Right forelimb (tissue), 1 donor: ENCODE data around the gene GPATCH11.
A peak's percentile ranks its signal among the peaks of the same experiment; 100 is the strongest.

Experiments used
- DNase-seq: peaks from one replicate; pipeline ENCODE4 v3.0.0-alpha.2; 2018

GPATCH11 gene

DNA sequence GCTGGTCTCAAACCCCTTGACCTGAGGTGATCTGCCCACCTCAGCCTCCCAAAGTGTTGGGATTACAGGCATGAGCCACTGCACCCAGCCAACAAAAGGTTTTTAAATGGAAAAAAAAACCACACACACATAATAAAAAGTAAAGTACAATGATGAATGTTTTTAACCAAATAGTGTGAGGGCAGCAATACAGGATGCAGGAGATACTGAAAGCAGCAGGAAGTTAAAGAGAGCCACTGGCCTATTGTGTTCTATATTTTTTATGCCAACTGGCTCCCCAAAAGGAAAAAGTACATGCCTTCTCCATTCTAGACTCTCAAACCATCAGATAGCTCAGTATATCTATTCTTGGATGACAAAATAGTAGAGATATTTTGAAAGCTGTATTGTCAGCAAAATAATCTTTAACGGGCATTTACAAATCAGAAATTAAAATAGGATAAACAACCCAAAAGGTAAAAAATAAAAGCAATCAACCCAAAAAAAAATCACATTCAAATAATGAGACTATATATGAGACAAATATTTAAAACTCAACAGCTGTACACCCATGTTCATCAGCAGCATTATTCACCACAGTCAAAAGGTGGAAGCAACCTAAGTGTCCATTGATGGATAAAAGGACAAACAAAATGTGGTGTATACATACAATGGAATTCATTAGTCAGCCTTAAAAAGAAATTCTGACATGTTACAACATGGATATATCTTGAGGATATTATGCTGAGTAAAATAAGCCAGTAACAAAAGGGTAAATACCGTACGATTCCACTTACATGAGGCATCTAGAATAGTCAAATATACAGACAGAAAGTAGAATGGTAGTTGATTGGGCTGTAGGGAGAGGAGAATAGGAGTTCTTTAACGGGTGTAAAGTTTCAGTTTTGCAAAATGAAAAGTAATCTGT, 26.2 kb downstream of the GPATCH11 start:
- no peak for DNase-seq

DNA sequence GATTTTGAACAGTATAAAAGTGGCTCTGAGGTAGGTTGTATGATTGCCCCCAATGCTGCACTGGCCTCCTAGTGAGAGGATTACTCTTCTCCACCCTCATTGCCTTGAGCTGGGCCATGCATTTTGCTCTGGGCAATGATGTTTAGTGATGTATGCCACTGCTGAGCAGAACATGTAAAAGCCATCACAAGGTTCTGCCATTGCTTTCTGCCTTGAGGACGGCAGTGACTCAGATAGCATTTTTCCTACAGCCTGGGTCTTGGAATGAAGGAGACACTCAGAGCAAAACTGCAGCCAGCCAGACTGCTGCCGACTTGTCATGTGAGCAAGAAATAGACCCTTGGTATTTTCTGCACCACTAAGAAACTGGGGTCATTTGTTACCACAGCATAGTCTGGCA, 27.6 kb downstream of the GPATCH11 start:
- no peak for DNase-seq

DNA sequence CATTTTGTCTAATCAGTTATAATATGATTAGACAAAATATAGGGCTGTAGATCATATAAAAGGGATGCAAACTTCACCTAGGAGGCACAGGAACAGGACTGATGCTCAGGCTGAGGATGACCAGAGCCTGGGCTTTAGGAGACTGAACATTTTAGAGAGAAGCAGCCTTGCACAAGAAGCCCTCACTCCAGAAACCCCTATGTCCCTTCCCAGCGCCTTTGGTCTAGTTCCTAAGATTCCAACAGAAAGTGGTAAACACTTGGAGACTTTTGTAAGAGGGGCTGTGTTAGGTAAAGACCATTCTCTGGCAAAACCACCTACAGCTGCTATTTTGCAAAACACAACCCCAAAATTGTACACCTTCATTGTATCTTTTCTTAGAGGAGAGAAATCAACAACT, 33.2 kb downstream of the GPATCH11 start:
- no peak for DNase-seq

GRCh38 chr2:37119157-37119556, 34.8 kb downstream of the GPATCH11 start:
- no peak for DNase-seq

DNA sequence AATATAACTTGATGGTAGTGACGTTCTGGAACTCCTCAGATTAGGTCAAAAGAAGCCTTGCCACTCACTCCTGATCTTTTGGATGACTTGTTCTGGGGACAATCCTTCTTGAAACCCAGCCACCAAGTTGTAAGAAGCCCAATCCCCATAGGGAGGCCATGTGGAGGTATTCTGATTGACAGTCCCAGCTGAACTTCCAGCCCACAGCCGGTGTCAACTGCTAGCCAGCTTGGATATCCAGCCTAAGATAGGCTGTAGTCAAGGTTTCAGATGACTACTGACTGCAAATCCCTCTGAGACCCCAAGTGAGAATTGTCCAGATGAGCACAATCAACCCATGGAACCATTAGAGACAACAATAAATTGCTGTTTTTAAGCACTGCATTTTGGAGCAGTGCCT, 41.1 kb downstream of the GPATCH11 start:
- DNase-seq: peak; percentile 44

GRCh38 chr2:37132914-37133313, 48.6 kb downstream of the GPATCH11 start:
- no peak for DNase-seq

DNA sequence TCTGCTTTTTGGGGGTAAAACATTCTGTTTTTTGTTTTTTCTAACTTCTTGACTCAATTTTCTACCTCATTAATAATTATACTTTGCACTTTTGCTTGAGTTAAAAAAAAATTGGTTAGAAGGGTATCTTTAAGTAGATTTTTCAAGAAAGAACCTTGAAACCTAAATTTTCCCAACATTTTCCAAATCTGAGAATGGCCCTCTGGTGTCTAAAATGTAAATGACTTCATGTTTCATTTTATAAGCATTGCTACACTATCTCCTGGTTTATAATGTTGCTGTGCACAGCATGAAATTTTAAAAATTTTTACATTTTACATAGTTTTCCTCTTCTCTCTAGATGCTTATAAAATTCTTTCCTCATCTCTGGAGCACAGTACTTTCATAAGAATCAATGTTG, 58.2 kb downstream of the GPATCH11 start:
- DNase-seq: no peak

- no peak for DNase-seq
These were observed 59.7 kb downstream of the GPATCH11 start for GRCh38 chr2:37143974-37144373.

GRCh38 chr2:37146062-37146461, 61.7 kb downstream of the GPATCH11 start:
- DNase-seq: no peak

DNA sequence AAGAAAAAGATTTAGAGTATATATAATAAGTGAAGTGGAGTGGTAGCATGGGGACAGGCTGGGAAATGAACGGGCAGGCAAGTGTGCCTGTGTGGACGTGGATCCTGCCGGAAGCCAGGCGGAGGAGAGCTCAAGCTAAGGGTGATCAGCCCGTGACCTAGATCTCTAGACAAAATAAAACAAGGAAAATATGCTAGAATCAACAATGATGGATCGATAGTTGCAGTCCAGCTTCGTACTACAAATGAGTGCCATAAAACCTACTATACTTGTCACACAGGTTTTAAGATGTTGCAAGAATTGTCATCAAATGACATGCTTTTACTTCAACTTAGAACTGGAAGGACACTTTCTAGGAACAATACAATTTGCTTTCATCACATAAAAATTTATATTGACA, 64.0 kb downstream of the GPATCH11 start:
- DNase-seq: no peak
